ENCODE measurements around the gene GPR162. TPM values are rescaled to one million over a fixed set of nuclear protein-coding genes. Genes with fewer than 3 reads are reported as not detected.
A peak's percentile ranks its signal among the peaks of the same experiment; 100 is the strongest.

The GPR162 gene
- total and polyA plus RNA-seq, 8 donors, result 0.41 to 8.8 (median 1.5) TPM

DNA sequence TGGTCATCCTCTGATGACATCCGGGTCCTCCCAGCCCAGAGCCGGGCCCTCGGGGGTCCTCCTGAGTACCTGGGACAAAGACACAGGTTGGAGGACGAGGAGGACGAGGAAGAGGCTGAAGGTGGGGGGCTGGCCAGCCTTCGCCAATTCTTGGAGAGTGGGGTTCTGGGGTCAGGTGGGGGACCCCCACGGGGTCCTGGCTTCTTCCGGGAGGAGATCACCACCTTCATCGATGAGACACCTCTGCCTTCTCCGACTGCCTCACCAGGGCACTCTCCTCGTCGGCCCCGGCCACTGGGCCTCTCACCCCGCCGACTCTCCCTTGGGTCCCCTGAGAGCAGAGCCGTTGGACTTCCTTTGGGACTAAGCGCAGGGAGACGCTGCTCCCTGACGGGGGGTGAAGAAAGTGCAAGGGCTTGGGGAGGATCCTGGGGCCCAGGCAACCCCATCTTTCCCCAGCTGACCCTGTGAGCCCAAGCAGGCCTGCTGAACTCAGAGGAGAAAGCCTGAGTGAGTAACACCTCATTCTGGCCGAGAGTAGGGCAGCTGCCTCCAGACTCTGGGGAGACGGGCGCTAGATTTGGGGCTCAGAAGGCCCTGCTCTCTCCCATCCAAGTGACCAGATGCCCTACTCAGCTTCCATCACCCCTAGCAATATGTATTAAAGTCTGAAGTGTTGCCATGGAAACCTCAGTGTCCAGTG is 5.3 kb downstream of the GPR162 start:
- no peaks in the 10 kb centered on the region for H3K36me3 ChIP-seq
- DNase-seq, result peak in 1 of 6 donors; percentile 60
- H3K27me3 ChIP-seq, result peaks cover 0 to 3% (median 0%) of the 10 kb centered on the region in 4 donors
- ATAC-seq, result no peak
- H3K4me3 ChIP-seq, result no peak overlapping the region
- FAIRE-seq, result no peak
- H3K4me1 ChIP-seq, result peaks cover 0 to 4% (median 0%) of the 10 kb centered on the region in 3 donors
- 65 to 77% methylated on average over 17 to 22 of the region's 22 CpGs for WGBS, 2 donors
- H3K9me3 ChIP-seq, result no peaks in the 10 kb centered on the region
- intact Hi-C loops (cut with DNase I), result loop anchor here in 1 of 3 donors (10.0 kb wide), 1 partner anchor 92 kb away; no protein-coding TSS in a partner anchor
- no peak overlapping the region for H3K27ac ChIP-seq
- TF ChIP-seq, protein P1, sequence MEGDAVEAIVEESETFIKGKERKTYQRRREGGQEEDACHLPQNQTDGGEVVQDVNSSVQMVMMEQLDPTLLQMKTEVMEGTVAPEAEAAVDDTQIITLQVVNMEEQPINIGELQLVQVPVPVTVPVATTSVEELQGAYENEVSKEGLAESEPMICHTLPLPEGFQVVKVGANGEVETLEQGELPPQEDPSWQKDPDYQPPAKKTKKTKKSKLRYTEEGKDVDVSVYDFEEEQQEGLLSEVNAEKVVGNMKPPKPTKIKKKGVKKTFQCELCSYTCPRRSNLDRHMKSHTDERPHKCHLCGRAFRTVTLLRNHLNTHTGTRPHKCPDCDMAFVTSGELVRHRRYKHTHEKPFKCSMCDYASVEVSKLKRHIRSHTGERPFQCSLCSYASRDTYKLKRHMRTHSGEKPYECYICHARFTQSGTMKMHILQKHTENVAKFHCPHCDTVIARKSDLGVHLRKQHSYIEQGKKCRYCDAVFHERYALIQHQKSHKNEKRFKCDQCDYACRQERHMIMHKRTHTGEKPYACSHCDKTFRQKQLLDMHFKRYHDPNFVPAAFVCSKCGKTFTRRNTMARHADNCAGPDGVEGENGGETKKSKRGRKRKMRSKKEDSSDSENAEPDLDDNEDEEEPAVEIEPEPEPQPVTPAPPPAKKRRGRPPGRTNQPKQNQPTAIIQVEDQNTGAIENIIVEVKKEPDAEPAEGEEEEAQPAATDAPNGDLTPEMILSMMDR (IDR thresholded peaks at IDR 0.05), result no peak

DNA sequence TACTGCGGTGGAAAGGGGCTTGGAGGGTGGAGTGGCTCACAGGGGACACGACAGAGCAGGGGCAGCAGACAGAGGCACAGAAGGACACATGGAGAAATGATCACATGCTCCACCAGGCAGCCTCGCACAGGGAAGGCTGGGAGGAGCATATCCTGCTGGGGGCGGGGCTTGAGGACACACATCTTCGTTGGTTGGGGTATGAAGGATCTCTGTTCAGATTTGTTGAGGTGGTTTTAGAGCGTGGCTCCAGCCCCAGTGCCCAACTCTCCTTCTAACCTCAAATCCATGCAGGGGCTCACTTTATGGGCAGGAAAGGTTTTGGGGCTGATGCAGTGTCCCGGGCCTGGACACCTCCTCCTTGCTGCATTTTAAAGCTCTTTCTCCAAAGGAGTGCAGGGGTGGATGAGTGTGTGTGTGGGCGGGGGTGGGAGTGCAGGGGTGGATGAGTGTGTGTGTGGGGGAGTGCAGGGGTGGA is 5.9 kb downstream of the GPR162 start:
- no peak overlapping the region for H3K27ac ChIP-seq
- no peaks in the 10 kb centered on the region for H3K36me3 ChIP-seq
- H3K9me3 ChIP-seq, result no peaks in the 10 kb centered on the region
- 13 to 19% methylated on average over 8 of the region's 8 CpGs for WGBS, 2 donors
- H3K4me3 ChIP-seq, result no peak overlapping the region
- ATAC-seq (peak; percentile 26 to 57 (median 50)), FAIRE-seq (no peak), DNase-seq (peak; percentile 63 to 83 (median 78))
- H3K27me3 ChIP-seq, result no peaks in the 10 kb centered on the region
- peaks cover 0 to 4% (median 0%) of the 10 kb centered on the region in 3 donors for H3K4me1 ChIP-seq
- intact Hi-C loops (cut with DNase I), result loop anchor here in 1 of 3 donors (10.0 kb wide), 1 partner anchor 93 kb away; no protein-coding TSS in a partner anchor
- TF ChIP-seq, protein P1 (IDR thresholded peaks at IDR 0.05), result no peak

DNA sequence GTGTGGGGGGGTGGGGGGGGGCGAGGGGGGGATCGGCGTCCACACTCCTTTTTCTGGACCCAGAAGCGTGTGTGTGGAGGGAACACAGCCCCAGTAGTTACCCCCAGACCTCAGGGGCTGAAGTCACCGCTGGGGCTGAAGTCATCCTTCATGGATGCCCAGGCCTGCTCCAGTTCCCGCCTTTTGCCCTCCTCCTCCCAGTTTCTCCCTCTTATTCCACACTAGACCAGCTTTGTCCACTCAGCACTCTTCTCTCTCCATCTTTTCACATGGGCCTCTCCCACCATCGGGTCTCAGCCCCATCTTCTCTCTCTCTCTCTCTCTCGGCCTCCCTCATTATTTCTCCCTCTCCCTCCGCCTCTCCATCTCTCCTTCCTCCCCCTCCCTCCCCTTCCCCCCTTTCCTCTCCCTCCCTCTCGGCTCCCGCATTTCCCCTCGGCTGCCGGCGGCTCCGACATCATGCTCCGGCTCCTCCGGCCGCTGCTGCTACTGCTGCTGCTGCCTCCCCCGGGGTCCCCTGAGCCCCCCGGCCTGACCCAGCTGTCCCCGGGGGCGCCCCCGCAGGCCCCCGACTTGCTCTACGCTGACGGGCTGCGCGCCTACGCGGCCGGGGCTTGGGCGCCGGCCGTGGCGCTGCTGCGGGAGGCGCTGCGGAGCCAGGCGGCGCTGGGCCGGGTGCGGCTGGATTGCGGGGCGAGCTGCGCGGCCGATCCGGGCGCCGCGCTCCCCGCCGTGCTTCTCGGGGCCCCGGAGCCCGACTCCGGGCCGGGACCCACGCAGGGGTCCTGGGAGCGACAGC is 6.6 kb downstream of the GPR162 start, which contains the start of gene P3H3:
Gene P3H3, plus strand, starts transcription at position 426 of the 799 bp plus-strand sequence. Its CDS starts 34 bp downstream, at position 460.
- TF ChIP-seq, protein P1 (IDR thresholded peaks at IDR 0.05), result no peak
- DNase-seq (peak in 3 of 6 donors; percentile 50 to 75 (median 56)), ATAC-seq (peak; percentile 9 to 54 (median 24)), FAIRE-seq (no peak)
- intact Hi-C loops (cut with DNase I), result loop anchor here in 1 of 3 donors (10.0 kb wide), 1 partner anchor 93 kb away; no protein-coding TSS in a partner anchor
- H3K36me3 ChIP-seq, result no peaks in the 10 kb centered on the region
- peak within 1 kb of the TSS; percentile 74 to 86 (median 84) for H3K4me3 ChIP-seq
- H3K27ac ChIP-seq, result peak within 1 kb of the TSS; percentile 49 to 62 (median 58)
- H3K27me3 ChIP-seq, result no peaks in the 10 kb centered on the region
- no peaks in the 10 kb centered on the region for H3K9me3 ChIP-seq
- H3K4me1 ChIP-seq, result peaks cover 0 to 4% (median 0%) of the 10 kb centered on the region in 3 donors
- 1% methylated on average over 56 to 59 of the region's 60 CpGs for WGBS, 2 donors

DNA sequence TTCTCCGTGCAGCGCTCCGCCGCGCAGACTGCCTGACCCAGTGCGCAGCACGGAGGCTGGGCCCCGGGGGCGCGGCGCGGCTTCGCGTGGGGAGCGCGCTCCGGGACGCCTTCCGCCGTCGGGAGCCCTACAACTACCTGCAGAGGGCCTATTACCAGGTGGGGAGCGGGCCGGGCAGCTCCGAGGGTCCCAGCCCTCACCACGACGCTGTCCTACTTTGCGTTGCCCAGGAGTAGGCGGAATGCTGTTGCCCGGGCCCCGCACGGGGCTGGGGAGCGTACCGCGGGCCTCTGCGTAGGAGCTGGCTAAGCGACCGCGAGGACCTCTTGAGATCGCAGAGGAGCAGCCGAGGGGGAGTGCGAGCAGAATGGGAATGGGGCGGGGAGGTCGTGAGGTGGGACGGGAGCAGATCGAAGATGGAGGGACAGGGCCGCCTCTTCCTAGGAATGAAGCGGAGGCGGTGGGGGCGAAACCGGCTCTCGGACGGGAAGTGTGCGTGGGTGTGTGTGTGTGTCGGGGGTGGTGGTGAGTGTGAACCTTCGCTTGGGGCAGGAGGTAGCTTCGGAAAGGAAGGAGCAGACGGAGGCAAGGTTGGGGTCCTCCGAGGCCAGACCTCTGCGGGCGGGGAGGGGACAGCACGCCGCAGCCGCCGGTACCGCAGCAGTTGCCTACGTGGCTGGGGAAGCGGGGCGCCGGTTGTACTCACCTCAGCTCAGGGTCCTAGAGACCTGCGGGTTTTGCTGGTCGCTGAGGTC is 7.3 kb downstream of the GPR162 start:
- intact Hi-C loops (cut with DNase I), result loop anchor here in 1 of 3 donors (10.0 kb wide), 1 partner anchor 94 kb away; no protein-coding TSS in a partner anchor
- H3K4me1 ChIP-seq, result peaks cover 0 to 4% (median 0%) of the 10 kb centered on the region in 3 donors
- no peak for FAIRE-seq
- WGBS, 2 donors, result 0 to 1% methylated on average over 58 to 71 of the region's 71 CpGs
- no peaks in the 10 kb centered on the region for H3K27me3 ChIP-seq
- H3K27ac ChIP-seq, result peak overlapping the region; percentile 49 to 62 (median 58)
- peak overlapping the region; percentile 74 to 86 (median 84) for H3K4me3 ChIP-seq
- peak; percentile 47 to 85 (median 64) for DNase-seq
- H3K36me3 ChIP-seq, result no peaks in the 10 kb centered on the region
- ATAC-seq, result peak; percentile 70 to 74 (median 72)
- TF ChIP-seq, protein P1 (IDR thresholded peaks at IDR 0.05), result no peak
- H3K9me3 ChIP-seq, result no peaks in the 10 kb centered on the region
